GM06990 (cell line): Measurements from ENCODE around the gene PDE1C.

ENCODE experiments used
- DNase-seq: peaks from one replicate; pipeline ENCODE4 v3.0.0-alpha.2; 2011; ENCODE audit not compliant: insufficient read length; ENCODE audit errors: extremely low read depth
- H3K27me3 ChIP-seq: replicated peaks from 2 replicates; pipeline ENCODE4 v1.6.0; 2011; ENCODE audit warnings: low read length; ENCODE audit not compliant: control insufficient read depth, insufficient read depth
- H3K36me3 ChIP-seq: 2 replicates; pipeline ENCODE4 v1.5.1; 2011; ENCODE audit warnings: low read length; ENCODE audit not compliant: control insufficient read depth, insufficient read depth
- H3K4me3 ChIP-seq: replicated peaks from 2 replicates; pipeline ENCODE4 v1.5.1; 2011; ENCODE audit warnings: low read depth, mild to moderate bottlenecking, control low read depth, low read length
- CTCF ChIP-seq: IDR thresholded peaks from 2 replicates; pipeline ENCODE4 v1.5.1; 2011; ENCODE audit warnings: low read length, control low read depth, mild to moderate bottlenecking, inconsistent platforms; ENCODE audit not compliant: insufficient read depth, poor library complexity, severe bottlenecking

PDE1C gene

DNA sequence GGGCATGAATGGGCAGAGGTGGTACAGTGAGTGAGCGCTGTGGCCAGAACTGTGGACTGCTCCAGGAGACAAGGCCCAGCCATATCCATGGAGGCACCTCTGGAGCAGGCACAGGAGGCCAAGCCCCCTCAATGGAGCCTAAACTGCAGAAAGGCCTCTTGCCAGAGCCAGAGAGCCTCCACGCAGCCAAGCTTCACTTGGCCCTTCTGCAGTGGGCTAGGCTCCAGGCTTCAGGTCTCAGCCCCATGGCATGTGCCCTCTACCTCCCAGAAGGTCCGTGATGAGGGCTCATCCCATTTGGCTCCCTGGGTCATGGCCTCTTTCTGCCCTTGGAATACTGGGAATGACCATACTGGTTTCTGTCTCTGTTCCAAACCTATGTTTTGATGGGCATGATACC, 8.9 kb downstream of the PDE1C start:
- Histone ChIP-seq H3K27me3 (no peaks in the 10 kb centered on the region; the same call in 1 of the 2 replicates), H3K4me3 (no peak overlapping the region), H3K36me3 (no peaks in the 10 kb centered on the region)
- DNase-seq = no peak
- TF ChIP-seq CTCF = no peak

GRCh38 chr7:32059289-32060011, 10.8 kb downstream of the PDE1C start:
- Histone ChIP-seq H3K4me3 (no peak overlapping the region), H3K36me3 (no peaks in the 10 kb centered on the region), H3K27me3 (no peaks in the 10 kb centered on the region; the same call in 1 of the 2 replicates)
- DNase-seq = no peak
- TF ChIP-seq CTCF = no peak

- Histone ChIP-seq H3K27me3 (no peaks in the 10 kb centered on the region; the same call in 1 of the 2 replicates), H3K4me3 (no peak overlapping the region), H3K36me3 (no peaks in the 10 kb centered on the region)
- DNase-seq = no peak
- TF ChIP-seq CTCF = no peak
Observed at GRCh38 chr7:32058002-32058401, 12.2 kb downstream of the PDE1C start.

GRCh38 chr7:32056767-32057166, 13.4 kb downstream of the PDE1C start:
- no peak for TF ChIP-seq CTCF
- Histone ChIP-seq H3K36me3 (no peaks in the 10 kb centered on the region), H3K4me3 (no peak overlapping the region), H3K27me3 (no peaks in the 10 kb centered on the region; the same call in 1 of the 2 replicates)
- no peak for DNase-seq

GRCh38 chr7:32053204-32053603, 17.0 kb downstream of the PDE1C start:
- Histone ChIP-seq H3K4me3 (no peak overlapping the region), H3K27me3 (no peaks in the 10 kb centered on the region; the same call in 1 of the 2 replicates), H3K36me3 (no peaks in the 10 kb centered on the region)
- DNase-seq = no peak
- no peak for TF ChIP-seq CTCF
